LNCaP clone FGC (cell line): ENCODE measurements around the gene RNF14.

ENCODE experiments used
- DNase-seq: peaks from one replicate; pipeline ENCODE4 v3.0.0-alpha.2; 2011; ENCODE audit warnings: low read depth
- H3K4me3 ChIP-seq: 2 replicates; pipeline ENCODE4 v1.5.1; 2011; ENCODE audit warnings: mild to moderate bottlenecking, low read depth, low read length, control low read depth
- TF ChIP-seq, protein P1 (sequence below): IDR thresholded peaks from 2 replicates; pipeline ENCODE4 v1.5.1; 2012; ENCODE audit warnings: mild to moderate bottlenecking; ENCODE audit not compliant: control insufficient read depth, insufficient read depth; ENCODE audit errors: extremely low read depth

RNF14 gene

DNA sequence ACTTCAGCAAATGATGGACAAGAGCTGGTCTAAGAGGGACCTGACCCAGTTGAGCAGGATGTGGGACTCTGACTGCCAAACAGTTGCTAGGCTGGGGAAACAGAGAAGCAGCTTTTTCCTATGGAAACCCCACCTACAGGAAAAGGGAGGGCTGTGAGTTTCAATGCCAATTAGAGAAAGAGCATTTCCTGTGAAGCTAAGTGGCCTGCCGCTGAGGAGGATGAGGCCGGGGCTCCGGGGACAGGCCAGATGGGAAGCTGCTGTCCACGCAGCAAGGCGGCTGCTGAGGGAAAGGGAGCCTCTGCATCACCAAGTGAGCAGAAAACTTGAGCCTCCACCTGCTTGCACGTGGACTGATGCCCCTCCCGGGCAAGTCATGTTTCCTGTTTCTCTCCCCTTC is 10.8 kb upstream of the RNF14 start, which contains the start of gene PCDH12:
Gene PCDH12, minus strand, starts transcription at position 90 of the 400 bp plus-strand sequence. CDS start 351 bp downstream, outside the sequence.
- DNase-seq = no peak
- H3K4me3 ChIP-seq = no peak within 1 kb of the TSS
- TF ChIP-seq, protein P1, sequence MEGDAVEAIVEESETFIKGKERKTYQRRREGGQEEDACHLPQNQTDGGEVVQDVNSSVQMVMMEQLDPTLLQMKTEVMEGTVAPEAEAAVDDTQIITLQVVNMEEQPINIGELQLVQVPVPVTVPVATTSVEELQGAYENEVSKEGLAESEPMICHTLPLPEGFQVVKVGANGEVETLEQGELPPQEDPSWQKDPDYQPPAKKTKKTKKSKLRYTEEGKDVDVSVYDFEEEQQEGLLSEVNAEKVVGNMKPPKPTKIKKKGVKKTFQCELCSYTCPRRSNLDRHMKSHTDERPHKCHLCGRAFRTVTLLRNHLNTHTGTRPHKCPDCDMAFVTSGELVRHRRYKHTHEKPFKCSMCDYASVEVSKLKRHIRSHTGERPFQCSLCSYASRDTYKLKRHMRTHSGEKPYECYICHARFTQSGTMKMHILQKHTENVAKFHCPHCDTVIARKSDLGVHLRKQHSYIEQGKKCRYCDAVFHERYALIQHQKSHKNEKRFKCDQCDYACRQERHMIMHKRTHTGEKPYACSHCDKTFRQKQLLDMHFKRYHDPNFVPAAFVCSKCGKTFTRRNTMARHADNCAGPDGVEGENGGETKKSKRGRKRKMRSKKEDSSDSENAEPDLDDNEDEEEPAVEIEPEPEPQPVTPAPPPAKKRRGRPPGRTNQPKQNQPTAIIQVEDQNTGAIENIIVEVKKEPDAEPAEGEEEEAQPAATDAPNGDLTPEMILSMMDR = no peak

DNA sequence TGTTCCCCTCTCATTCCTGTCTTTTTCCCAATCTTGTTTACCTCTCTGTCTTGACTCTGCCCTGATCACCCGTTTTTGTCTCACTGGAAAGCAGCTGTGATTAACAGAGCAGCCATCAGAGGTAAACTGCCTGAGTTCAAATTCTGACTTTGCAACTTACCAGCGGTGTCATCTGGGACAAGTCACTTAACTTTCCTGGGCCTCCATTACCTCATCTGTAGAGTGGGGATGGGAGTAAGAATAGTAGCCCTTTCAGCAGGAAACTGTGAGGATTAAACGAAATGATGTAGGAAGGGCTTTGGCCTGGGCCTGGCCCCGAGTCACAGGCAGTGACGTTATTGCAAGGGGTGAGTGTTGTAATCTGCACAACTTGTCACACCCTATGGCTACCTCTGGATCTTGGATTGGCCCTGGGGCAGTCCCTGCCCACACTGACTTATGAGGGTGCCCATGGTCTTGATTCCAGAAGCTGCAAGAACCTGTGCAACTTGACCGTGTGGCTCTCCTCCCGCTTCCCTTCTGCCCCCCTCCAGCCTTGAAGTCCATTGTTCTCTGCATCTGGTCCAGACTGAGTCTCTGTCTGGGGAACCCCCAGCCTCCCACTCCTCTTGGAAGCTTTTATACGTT is 10.2 kb upstream of the RNF14 start:
- TF ChIP-seq, protein P1 = no peak
- DNase-seq = no peak
- H3K4me3 ChIP-seq = no peak overlapping the region

DNA sequence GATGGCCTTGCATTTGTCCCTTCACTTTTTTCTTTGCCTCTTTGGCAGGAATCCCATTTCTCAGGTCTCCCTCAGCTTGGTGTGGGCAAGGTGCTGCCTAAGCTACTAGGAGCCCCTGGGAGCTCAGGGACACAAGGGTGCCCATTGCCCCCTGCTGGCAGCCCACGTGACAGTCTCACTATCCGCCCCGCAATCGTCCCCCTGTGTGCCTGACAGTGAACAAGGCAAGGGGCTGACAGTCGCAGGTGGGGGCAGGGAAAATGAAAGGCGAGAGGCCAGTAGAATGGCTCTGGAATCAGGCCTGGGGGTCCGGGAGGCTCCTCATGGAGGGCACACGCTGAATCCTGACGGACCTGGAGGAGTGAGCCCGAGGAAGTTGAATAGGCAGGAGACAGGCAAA is 8.9 kb upstream of the RNF14 start:
- TF ChIP-seq, protein P1 = peak; percentile 55; the same call in 1 of the 2 replicates
- no peak overlapping the region for H3K4me3 ChIP-seq
- DNase-seq = no peak

DNA sequence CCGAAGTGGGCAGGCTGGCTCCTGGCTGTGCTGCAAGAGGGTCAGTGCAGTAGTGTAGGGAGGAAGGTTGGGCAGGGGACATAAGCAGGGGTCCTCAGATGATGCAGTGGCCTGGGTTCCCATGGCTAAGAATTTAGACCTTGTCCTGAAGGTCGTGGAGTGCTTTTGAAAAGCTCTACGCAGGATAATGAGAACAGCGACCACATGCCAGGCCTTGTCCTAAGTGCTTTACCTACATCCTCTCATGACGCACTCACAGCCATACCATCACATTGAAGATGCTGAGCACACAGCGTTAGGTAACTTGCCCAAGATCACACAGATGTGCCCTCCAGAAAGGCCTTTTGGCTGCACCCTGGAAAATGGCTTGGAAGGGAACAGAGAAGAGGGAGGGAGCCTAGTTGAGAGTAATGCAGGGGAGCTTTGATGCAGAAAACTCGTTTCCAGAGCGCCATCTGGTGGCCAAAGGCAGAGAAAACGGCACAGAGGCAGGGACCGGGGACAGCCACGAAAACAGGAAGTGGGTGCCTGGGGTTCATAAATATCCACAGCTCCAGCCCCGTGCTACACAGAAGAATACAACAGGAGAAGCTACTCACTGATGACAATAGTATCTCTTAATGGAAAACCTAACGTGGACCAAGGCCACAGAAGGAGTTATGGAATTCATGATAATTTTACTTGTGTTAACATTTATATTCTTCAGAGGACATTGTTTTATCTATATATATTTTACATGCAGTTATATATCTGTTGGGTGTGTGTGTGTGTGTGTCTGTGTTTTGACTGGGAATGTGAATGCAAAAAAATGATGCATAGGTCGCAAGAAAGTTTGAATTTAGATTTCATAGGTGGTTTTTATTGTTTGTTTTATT is 8.2 kb upstream of the RNF14 start:
- TF ChIP-seq, protein P1 = peak; percentile 77
- H3K4me3 ChIP-seq = no peak overlapping the region

DNA sequence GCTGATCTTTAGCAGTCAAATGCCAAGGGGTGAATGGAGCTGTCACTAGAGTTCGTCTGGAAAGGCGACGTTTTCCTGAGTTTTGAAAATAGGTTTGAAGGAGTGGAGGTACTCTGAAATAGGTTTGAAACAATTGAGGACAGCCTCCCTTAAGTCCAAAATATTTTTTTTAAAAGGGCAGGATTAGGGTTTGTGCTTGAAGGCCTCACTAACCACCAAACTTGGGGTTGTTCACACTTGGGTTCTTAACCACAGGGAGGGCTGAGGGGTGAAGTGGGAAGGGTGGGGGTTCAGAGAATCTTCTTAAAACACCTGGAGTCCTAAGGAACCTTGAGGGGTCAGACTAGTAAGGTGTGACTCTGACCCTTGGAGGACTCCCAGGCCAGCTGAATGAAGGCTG is 7.4 kb upstream of the RNF14 start:
- DNase-seq = no peak
- TF ChIP-seq, protein P1 = no peak
- H3K4me3 ChIP-seq = no peak overlapping the region

More for the DNA sequence above, 8.2 kb upstream of the RNF14 start:
- peak; percentile 18 for DNase-seq

DNA sequence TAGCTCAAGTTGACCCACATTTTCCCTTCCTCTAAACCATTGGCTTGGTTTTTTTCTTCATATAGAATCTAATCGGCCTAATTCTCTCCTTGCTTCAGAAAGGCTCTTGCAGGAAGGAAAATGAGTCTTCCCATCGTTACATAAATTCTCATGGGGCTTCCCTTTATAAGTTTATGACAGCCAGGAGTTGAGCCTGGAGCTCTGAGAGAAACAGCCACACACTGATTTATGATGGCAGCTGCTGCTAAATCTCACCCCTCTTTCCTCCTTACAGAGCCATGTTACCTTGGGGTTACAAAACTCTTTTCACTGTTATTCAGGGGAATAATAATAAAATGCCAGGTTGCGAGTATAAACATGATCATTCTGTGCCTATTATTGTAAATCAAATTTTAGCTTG is 5.2 kb upstream of the RNF14 start:
- TF ChIP-seq, protein P1 = no peak
- no peak for DNase-seq
- no peak overlapping the region for H3K4me3 ChIP-seq
